ENCODE results near the gene SLC22A9.
"Not testable (repeated sequence)": the region's sequence is repeated elsewhere in the genome, so short reads cannot be mapped to it uniquely, and the experiment has no call there.

SLC22A9 gene

GRCh38 chr11:63395697-63396096 lies 26.1 kb downstream of the SLC22A9 start:
- Histone ChIP-seq H3K9me3 (ENCODE audit: insufficient read depth, low read depth, low read length) (no peaks in the 10 kb centered on the region), H3K4me1 (ENCODE audit: insufficient read depth, low read length) (no peaks in the 10 kb centered on the region), H3K4me3 (ENCODE audit: low read length) (no peak overlapping the region), H3K36me3 (ENCODE audit: insufficient read depth, low read length) (no peaks in the 10 kb centered on the region), H3K27me3 (ENCODE audit: insufficient read depth, low read length) (no peaks in the 10 kb centered on the region), H3K9ac (ENCODE audit: low read depth, low read length) (no peak overlapping the region), H3K27ac (ENCODE audit: low read depth, low read length) (no peak overlapping the region)
- WGBS: 82% methylated on average over 1 of the region's 1 CpG

DNA sequence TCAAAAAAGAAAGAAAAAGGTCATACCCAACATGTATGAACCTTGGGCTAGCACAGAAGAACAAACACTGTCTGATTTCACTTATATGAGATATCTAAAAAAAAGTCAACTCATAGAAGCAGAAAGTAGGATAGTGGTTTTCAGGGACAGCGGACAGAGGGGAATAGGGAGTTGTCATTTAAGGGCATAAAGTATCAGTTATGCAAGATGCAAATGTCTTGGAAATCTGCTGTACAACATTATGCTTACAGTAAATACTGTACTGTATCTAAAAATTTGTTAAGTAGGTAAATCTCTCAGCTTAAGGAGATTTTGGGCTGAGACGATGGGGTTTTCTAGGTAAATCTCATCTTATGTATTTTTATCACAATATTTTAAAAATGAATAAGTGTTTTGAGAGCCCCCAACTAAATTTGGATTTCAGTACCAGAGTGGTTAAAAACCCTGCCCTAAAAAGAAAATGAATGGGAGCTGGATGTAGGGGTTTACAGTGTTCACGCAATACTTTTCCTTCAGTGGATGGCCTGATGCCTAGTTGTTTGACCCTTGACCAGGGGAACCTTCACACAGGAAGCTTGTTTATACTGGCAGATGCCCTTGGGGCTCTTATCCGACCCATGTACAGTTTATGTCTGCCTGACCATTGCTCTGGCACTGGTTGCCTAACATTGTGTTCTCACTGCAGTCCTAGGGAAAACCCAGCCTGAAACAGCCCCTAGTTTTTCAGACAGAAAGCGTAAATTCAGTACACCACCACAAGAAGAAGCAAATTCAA lies 34.8 kb downstream of the SLC22A9 start:
- H3K27ac ChIP-seq (ENCODE audit: low read depth, low read length): no peak overlapping the region
- whole genome bisulfite sequencing: 93% methylated on average over 4 of the region's 5 CpGs
- no peaks in the 10 kb centered on the region for H3K27me3 ChIP-seq (ENCODE audit: insufficient read depth, low read length)

DNA sequence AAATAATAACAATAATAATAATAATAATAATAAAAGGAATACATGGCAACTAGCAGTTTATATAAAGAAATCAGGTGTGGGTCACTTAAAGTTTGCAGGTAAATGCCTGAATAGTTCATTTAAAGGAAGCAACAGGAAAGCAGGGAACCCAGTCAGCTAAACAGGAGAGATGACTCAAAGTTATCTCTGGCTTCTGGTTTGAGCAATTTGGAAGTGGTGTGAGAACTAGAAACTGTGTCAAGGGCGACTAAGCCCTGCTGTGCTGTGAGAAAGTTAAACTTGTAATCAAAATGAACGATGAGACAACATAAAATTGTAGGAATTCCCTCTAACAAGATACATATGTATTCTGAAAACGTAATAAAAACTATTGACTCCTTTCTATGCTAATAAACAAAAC lies 35.5 kb downstream of the SLC22A9 start:
- no peaks in the 10 kb centered on the region for H3K36me3 ChIP-seq (ENCODE audit: insufficient read depth, low read length)
- no peak overlapping the region for H3K9ac ChIP-seq (ENCODE audit: low read depth, low read length)
- no peak overlapping the region for H3K4me3 ChIP-seq (ENCODE audit: low read length)
- WGBS: 88% methylated on average over 3 of the region's 3 CpGs
- no peak overlapping the region for H3K27ac ChIP-seq (ENCODE audit: low read depth, low read length)
- H3K4me1 ChIP-seq (ENCODE audit: insufficient read depth, low read length): no peaks in the 10 kb centered on the region
- no peaks in the 10 kb centered on the region for H3K9me3 ChIP-seq (ENCODE audit: insufficient read depth, low read depth, low read length)
- no peaks in the 10 kb centered on the region for H3K27me3 ChIP-seq (ENCODE audit: insufficient read depth, low read length)

More for the DNA sequence above, 34.8 kb downstream of the SLC22A9 start:
- no peaks in the 10 kb centered on the region for H3K4me1 ChIP-seq (ENCODE audit: insufficient read depth, low read length)
- no peaks in the 10 kb centered on the region for H3K36me3 ChIP-seq (ENCODE audit: insufficient read depth, low read length)
- H3K4me3 ChIP-seq (ENCODE audit: low read length): no peak overlapping the region
- no peak overlapping the region for H3K9ac ChIP-seq (ENCODE audit: low read depth, low read length)
- H3K9me3 ChIP-seq (ENCODE audit: insufficient read depth, low read depth, low read length): no peaks in the 10 kb centered on the region

DNA sequence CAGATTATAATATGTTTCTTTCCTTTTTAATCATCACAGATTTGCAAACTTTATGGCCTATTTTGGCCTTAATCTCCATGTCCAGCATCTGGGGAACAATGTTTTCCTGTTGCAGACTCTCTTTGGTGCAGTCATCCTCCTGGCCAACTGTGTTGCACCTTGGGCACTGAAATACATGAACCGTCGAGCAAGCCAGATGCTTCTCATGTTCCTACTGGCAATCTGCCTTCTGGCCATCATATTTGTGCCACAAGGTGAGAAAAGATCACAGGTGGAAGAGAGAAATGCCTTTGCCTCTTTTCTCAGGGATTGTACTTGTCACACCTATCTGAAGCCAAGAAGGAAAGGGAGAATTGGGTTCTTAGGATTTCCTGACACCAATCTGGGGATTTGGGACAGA lies 36.9 kb downstream of the SLC22A9 start:
- Histone ChIP-seq H3K9ac (ENCODE audit: low read depth, low read length) (no peak overlapping the region), H3K4me1 (ENCODE audit: insufficient read depth, low read length) (no peaks in the 10 kb centered on the region), H3K36me3 (ENCODE audit: insufficient read depth, low read length) (no peaks in the 10 kb centered on the region), H3K27me3 (ENCODE audit: insufficient read depth, low read length) (no peaks in the 10 kb centered on the region), H3K4me3 (ENCODE audit: low read length) (no peak overlapping the region), H3K27ac (ENCODE audit: low read depth, low read length) (no peak overlapping the region), H3K9me3 (ENCODE audit: insufficient read depth, low read depth, low read length) (no peaks in the 10 kb centered on the region)
- WGBS: 92% methylated on average over 2 of the region's 2 CpGs

DNA sequence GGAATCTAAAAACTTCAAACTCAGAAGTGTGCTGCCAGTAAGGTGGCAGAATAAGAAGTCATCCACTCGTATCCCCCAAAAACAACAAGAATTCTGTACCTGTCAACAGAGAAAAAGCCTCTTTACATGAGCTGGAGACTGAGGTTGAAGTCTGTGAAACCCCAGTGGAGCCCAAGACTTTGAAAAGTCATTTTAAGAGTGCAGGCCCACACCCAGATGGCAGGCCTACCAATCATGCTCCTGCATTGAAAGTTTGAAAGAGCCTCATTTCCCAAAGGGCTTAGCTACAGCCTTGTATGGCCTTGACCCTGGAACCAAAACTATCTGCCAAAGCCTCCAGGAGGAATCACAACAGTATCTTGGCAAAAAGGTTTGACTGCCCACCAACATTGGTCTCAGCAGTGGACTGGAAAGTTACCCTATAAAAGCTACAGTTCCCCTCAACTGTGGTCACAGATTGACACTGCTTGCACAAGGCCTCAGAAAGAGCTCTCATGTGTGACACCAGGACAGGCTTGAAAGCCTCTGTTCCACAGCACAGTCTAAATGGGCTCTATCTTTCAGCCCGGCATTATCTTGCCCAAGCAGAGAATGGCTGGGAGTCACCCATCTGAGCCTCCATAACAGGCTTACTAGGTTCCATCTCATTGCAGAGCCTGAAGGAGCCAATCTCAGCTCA lies 47.7 kb downstream of the SLC22A9 start:
- Histone ChIP-seq H3K9ac (ENCODE audit: low read depth, low read length) (no peak overlapping the region), H3K36me3 (ENCODE audit: insufficient read depth, low read length) (no peaks in the 10 kb centered on the region), H3K9me3 (ENCODE audit: insufficient read depth, low read depth, low read length) (peaks cover 14% of the 10 kb centered on the region), H3K4me3 (ENCODE audit: low read length) (no peak overlapping the region), H3K27me3 (ENCODE audit: insufficient read depth, low read length) (no peaks in the 10 kb centered on the region), H3K4me1 (ENCODE audit: insufficient read depth, low read length) (peaks cover 2% of the 10 kb centered on the region; the same call in 1 of the 2 replicates), H3K27ac (ENCODE audit: low read depth, low read length) (no peak overlapping the region)
- WGBS: 63% methylated on average over 2 of the region's 2 CpGs

DNA sequence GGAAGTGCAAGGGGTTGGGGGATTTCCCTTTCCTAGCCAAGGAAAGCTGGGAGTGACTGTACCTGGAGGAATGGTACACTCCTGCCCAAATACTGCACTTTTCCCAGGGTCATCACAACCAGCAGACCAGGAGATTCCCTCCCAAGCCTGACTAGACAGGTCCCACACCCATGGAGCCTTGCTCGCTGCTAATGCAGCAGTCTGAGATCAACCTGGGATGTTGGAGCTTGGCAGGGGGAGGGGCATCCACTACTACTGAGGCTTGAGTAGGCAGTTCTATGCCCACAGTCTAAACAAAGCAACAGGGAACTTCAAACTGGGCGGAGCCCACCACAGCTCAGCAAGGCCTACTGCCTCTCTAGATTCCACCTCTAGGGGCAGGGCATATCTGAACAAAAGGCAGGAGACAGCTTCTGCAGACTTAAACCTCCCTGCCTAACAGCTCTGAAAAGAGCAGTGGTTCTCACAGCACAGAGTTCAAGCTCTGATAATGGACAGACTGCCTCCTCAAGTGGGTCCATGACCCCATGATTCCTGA lies 58.5 kb downstream of the SLC22A9 start:
- no peaks in the 10 kb centered on the region for H3K4me1 ChIP-seq (ENCODE audit: insufficient read depth, low read length)
- WGBS: 93% methylated on average over 2 of the region's 2 CpGs

DNA sequence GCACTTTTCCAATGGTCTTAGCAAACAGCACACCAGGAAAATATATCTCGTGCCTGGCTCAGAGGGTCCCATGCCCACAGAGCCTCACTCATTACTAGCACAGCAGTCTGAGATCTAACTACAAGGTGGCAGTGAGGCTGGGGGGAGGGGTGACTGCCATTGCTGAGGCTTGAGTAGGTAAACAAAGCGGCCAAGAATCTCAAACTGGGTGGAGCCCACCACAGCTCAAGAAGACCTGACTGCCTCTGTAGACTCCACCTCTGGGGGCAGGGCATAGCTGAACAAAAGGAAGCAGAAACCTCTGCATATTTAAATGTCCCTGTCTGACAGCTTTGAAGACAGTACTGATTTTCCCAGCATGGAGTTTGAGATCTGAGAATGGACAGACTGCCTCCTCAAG lies 61.1 kb downstream of the SLC22A9 start:
- not testable (repeated sequence) for H3K4me3 ChIP-seq (ENCODE audit: low read length); H3K27ac ChIP-seq (ENCODE audit: low read depth, low read length); H3K36me3 ChIP-seq (ENCODE audit: insufficient read depth, low read length); H3K9ac ChIP-seq (ENCODE audit: low read depth, low read length); H3K27me3 ChIP-seq (ENCODE audit: insufficient read depth, low read length); H3K4me1 ChIP-seq (ENCODE audit: insufficient read depth, low read length); H3K9me3 ChIP-seq (ENCODE audit: insufficient read depth, low read depth, low read length)
- 77% methylated on average over 2 of the region's 2 CpGs for WGBS

More for the DNA sequence above, 58.5 kb downstream of the SLC22A9 start:
- Histone ChIP-seq H3K9ac (ENCODE audit: low read depth, low read length) (no peak overlapping the region), H3K27me3 (ENCODE audit: insufficient read depth, low read length) (no peaks in the 10 kb centered on the region), H3K9me3 (ENCODE audit: insufficient read depth, low read depth, low read length) (0 out of 2 replicates have a peak, but pooled peaks cover 2% of the 10 kb centered on the region), H3K27ac (ENCODE audit: low read depth, low read length) (no peak overlapping the region), H3K36me3 (ENCODE audit: insufficient read depth, low read length) (no peaks in the 10 kb centered on the region), H3K4me3 (ENCODE audit: low read length) (no peak overlapping the region)

GRCh38 chr11:63435351-63435750 lies 65.8 kb downstream of the SLC22A9 start:
- H3K9ac ChIP-seq (ENCODE audit: low read depth, low read length); H3K4me3 ChIP-seq (ENCODE audit: low read length); H3K4me1 ChIP-seq (ENCODE audit: insufficient read depth, low read length); H3K27me3 ChIP-seq (ENCODE audit: insufficient read depth, low read length); H3K27ac ChIP-seq (ENCODE audit: low read depth, low read length); H3K9me3 ChIP-seq (ENCODE audit: insufficient read depth, low read depth, low read length); H3K36me3 ChIP-seq (ENCODE audit: insufficient read depth, low read length): not testable (repeated sequence)
- 85% methylated on average over 19 of the region's 22 CpGs for WGBS

- H3K27ac ChIP-seq (ENCODE audit: low read depth, low read length); H3K9ac ChIP-seq (ENCODE audit: low read depth, low read length); H3K36me3 ChIP-seq (ENCODE audit: insufficient read depth, low read length); H3K4me1 ChIP-seq (ENCODE audit: insufficient read depth, low read length); H3K9me3 ChIP-seq (ENCODE audit: insufficient read depth, low read depth, low read length); H3K27me3 ChIP-seq (ENCODE audit: insufficient read depth, low read length); H3K4me3 ChIP-seq (ENCODE audit: low read length): not testable (repeated sequence)
- WGBS: 45% methylated on average over 4 of the region's 4 CpGs
Observed at GRCh38 chr11:63435831-63436230, 66.2 kb downstream of the SLC22A9 start.

DNA sequence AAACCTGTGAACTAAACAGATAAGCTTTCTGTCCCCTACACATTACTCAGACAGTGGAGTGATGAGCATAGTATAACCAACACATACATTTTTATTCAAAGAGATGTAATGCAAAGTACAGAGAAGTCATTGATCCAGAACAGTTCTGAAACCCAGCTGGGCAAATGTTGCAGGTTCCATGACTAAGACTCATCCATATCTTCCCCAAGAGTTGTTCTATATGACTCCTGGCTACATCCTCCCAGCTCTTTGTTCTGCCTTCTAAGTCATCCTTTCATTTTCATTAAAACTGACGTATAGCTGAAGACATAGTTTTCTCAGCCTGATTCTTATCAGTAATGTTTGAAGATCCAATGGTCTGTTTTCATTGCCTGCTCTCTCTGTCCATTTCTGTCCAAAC lies 74.1 kb downstream of the SLC22A9 start:
- H3K9me3 ChIP-seq (ENCODE audit: insufficient read depth, low read depth, low read length): no peaks in the 10 kb centered on the region
- no peaks in the 10 kb centered on the region for H3K36me3 ChIP-seq (ENCODE audit: insufficient read depth, low read length)
- WGBS: 91% methylated on average over 1 of the region's 1 CpG
- no peaks in the 10 kb centered on the region for H3K27me3 ChIP-seq (ENCODE audit: insufficient read depth, low read length)
- H3K4me1 ChIP-seq (ENCODE audit: insufficient read depth, low read length): peaks cover 8% of the 10 kb centered on the region
- H3K27ac ChIP-seq (ENCODE audit: low read depth, low read length): no peak overlapping the region
- no peak overlapping the region for H3K9ac ChIP-seq (ENCODE audit: low read depth, low read length)
- no peak overlapping the region for H3K4me3 ChIP-seq (ENCODE audit: low read length)

DNA sequence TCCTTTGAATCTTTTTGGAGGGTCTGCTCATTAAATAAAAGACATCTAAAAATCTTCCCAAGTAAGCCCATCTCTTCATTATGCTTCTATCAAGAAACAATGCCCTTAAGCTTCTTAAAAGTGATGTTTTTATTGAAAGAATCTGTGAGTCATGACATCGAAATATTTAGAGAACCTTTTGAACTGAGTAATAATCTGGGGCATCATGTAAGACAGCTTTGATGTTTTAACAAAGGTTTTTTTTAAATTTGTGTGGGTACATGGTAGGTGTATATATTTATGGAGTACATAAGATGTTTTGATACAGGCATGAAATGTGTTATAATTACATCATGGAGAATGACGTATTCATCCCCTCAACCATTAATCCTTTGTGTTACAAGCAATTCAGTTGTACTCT lies 74.6 kb downstream of the SLC22A9 start:
- 98% methylated on average over 1 of the region's 2 CpGs for WGBS
- Histone ChIP-seq H3K9ac (ENCODE audit: low read depth, low read length) (no peak overlapping the region), H3K4me3 (ENCODE audit: low read length) (no peak overlapping the region), H3K27ac (ENCODE audit: low read depth, low read length) (no peak overlapping the region), H3K36me3 (ENCODE audit: insufficient read depth, low read length) (no peaks in the 10 kb centered on the region), H3K9me3 (ENCODE audit: insufficient read depth, low read depth, low read length) (no peaks in the 10 kb centered on the region), H3K4me1 (ENCODE audit: insufficient read depth, low read length) (peaks cover 12% of the 10 kb centered on the region), H3K27me3 (ENCODE audit: insufficient read depth, low read length) (no peaks in the 10 kb centered on the region)
